ENCODE measurements around the gene ALDH3B2.

DNA sequence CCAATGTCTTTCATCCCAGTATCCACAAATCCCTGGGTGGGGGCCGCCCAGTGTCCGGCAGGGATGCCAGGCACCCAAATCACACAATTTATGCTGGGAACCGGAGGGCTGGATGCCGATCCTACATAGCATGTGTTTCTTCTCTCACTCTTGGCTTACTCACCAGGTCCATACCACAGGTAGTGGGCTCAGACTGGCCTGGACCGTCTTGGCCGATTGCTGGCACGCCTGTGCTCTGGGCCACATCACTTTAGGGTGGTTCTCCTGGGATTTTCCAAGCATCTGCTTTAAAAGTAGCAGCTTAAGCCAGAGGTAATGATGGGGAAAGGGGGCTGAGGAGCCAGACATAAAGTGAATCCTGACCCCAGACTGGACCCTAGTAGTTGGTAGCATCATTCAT, 22.6 kb upstream of the ALDH3B2 start:
- TF ChIP-seq, protein P1, sequence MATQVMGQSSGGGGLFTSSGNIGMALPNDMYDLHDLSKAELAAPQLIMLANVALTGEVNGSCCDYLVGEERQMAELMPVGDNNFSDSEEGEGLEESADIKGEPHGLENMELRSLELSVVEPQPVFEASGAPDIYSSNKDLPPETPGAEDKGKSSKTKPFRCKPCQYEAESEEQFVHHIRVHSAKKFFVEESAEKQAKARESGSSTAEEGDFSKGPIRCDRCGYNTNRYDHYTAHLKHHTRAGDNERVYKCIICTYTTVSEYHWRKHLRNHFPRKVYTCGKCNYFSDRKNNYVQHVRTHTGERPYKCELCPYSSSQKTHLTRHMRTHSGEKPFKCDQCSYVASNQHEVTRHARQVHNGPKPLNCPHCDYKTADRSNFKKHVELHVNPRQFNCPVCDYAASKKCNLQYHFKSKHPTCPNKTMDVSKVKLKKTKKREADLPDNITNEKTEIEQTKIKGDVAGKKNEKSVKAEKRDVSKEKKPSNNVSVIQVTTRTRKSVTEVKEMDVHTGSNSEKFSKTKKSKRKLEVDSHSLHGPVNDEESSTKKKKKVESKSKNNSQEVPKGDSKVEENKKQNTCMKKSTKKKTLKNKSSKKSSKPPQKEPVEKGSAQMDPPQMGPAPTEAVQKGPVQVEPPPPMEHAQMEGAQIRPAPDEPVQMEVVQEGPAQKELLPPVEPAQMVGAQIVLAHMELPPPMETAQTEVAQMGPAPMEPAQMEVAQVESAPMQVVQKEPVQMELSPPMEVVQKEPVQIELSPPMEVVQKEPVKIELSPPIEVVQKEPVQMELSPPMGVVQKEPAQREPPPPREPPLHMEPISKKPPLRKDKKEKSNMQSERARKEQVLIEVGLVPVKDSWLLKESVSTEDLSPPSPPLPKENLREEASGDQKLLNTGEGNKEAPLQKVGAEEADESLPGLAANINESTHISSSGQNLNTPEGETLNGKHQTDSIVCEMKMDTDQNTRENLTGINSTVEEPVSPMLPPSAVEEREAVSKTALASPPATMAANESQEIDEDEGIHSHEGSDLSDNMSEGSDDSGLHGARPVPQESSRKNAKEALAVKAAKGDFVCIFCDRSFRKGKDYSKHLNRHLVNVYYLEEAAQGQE (IDR thresholded peaks at IDR 0.05; ENCODE audit: insufficient read depth in 1 of 2, low read depth in 2 of 2, low read length in 2 of 2): no peak
- TF ChIP-seq POLR2AphosphoS5 (IDR thresholded peaks at IDR 0.05; ENCODE audit: low read depth, low read length) (no peak), TAF1 (IDR thresholded peaks at IDR 0.05; ENCODE audit: borderline replicate concordance, insufficient read depth, low read length) (no peak)

All from PFSK-1 (cell line).